ENCODE measurements around the gene TMEM208. TPM values are rescaled to one million over a fixed set of nuclear protein-coding genes. Genes with fewer than 3 reads are reported as not detected.

TMEM208 gene
- total and polyA plus RNA-seq, 2 of the 8 experiments (the other 6 are each of a cell fraction or from before 2014, with no cell fraction given), result 37.7 to 100.0 TPM

GRCh38 chr16:67200491-67200890 is 26.4 kb upstream of the TMEM208 start (continued):
- no peak for TF ChIP-seq CTCF (IDR thresholded peaks at IDR 0.05; ENCODE audit: control extremely low read depth in 1 of 3, insufficient read depth in 1 of 3, low read depth in 1 of 3, low read length in 3 of 3)
- no peak for TF ChIP-seq EP300 (IDR thresholded peaks at IDR 0.05; ENCODE audit: borderline replicate concordance in 1 of 2, low read depth in 2 of 2, low read length in 2 of 2)
- TF ChIP-seq SIX5 (IDR thresholded peaks at IDR 0.05; ENCODE audit: low read depth, low read length), result no peak
- no peak for TF ChIP-seq RAD21 (IDR thresholded peaks at IDR 0.05 in 1 of 2, conservative IDR thresholded peaks at IDR 0.05 in 1 of 2; ENCODE audit: low read depth in 2 of 2, low read length in 2 of 2)
- no peak for TF ChIP-seq POLR2A (IDR thresholded peaks at IDR 0.05; ENCODE audit: control extremely low read depth in 1 of 2, low read depth in 2 of 2, low read length in 2 of 2)
- no peak for TF ChIP-seq CTBP2 (IDR thresholded peaks at IDR 0.05; ENCODE audit: borderline replicate concordance, insufficient read depth, insufficient read length, low read length)
- TF ChIP-seq POLR2AphosphoS5 (IDR thresholded peaks at IDR 0.05; ENCODE audit: low read depth, low read length), result no peak
